CD4-positive, alpha-beta memory T cell (primary cell): ENCODE data around the gene CCDC57. TPM values are rescaled to one million over a fixed set of nuclear protein-coding genes. Genes with fewer than 3 reads are reported as not detected.

ENCODE experiments used
- CTCF ChIA-PET: fragments of 350-600 bp; sonication (Branson Sonifier 250); formaldehyde crosslinking; loops from one replicate; lab custom pipeline; 2021; ENCODE audit warnings: inconsistent platforms; ENCODE audit not compliant: partially characterized antibody; lab: Charles Lee
- POLR2A ChIA-PET: fragments of 350-600 bp; sonication (Branson Sonifier 250); formaldehyde crosslinking; loops from one replicate; lab custom pipeline; 2021; ENCODE audit not compliant: partially characterized antibody; lab: Charles Lee
- DNase-seq, 5 donors: peaks; one replicate each; pipeline versions ENCODE4 v3.0.0 to v3.0.0-alpha.2; 2020 to 2022; ENCODE audit warnings: mixed read lengths in 1 of 5
- H3K27ac ChIP-seq: one replicate; pipeline ENCODE4 v1.7.0; 2013; ENCODE audit warnings: low read depth, low read length
- H3K27me3 ChIP-seq: 2 replicates; pipeline ENCODE4 v1.7.0; 2013; ENCODE audit warnings: mild to moderate bottlenecking, low read length, moderate library complexity; ENCODE audit not compliant: insufficient read depth
- H3K36me3 ChIP-seq: 2 replicates; pipeline ENCODE4 v1.7.0; 2013; ENCODE audit warnings: mild to moderate bottlenecking, low read length, moderate library complexity; ENCODE audit not compliant: insufficient read depth
- H3K4me1 ChIP-seq: 2 replicates; pipeline ENCODE4 v1.7.0; 2013; ENCODE audit warnings: mild to moderate bottlenecking, low read length, moderate library complexity; ENCODE audit not compliant: insufficient read depth
- H3K4me3 ChIP-seq, 2 donors: one replicate each; pipeline ENCODE4 v1.7.0; 2013; ENCODE audit warnings: low read length in 2 of 2, mild to moderate bottlenecking in 1 of 2
- H3K9me3 ChIP-seq, 2 donors: one replicate each; pipeline ENCODE4 v1.7.0; 2013; ENCODE audit warnings: low read length in 2 of 2, control low read depth in 1 of 2; ENCODE audit not compliant: control insufficient read depth in 1 of 2
- H3K27ac Mint-ChIP-seq, 7 donors: one replicate each; pipeline ENCODE4 v1.8.0; 2020 to 2021; ENCODE audit warnings: mixed read lengths in 7 of 7, mild to moderate bottlenecking in 6 of 7, inconsistent platforms in 3 of 7, moderate library complexity in 3 of 7
- H3K27me3 Mint-ChIP-seq, 2 donors: one replicate each; pipeline ENCODE4 v1.8.0; 2020 to 2021; ENCODE audit warnings: mixed read lengths in 2 of 2
- H3K36me3 Mint-ChIP-seq, 2 donors: one replicate each; pipeline ENCODE4 v1.8.0; 2020 to 2021; ENCODE audit warnings: mixed read lengths in 2 of 2, inconsistent platforms in 1 of 2, mild to moderate bottlenecking in 1 of 2
- H3K4me1 Mint-ChIP-seq, 4 donors: one replicate each; pipeline ENCODE4 v1.8.0; 2020 to 2021; ENCODE audit warnings: mixed read lengths in 4 of 4, mild to moderate bottlenecking in 1 of 4
- H3K4me3 Mint-ChIP-seq, 8 donors: one replicate each; pipeline ENCODE4 v1.8.0; 2020 to 2021; ENCODE audit warnings: mixed read lengths in 8 of 8, mild to moderate bottlenecking in 7 of 8, moderate library complexity in 6 of 8, inconsistent platforms in 3 of 8
- H3K9me3 Mint-ChIP-seq, 8 donors: one replicate each; pipeline ENCODE4 v1.8.0; 2020 to 2021; ENCODE audit warnings: mixed read lengths in 8 of 8, mild to moderate bottlenecking in 5 of 8, inconsistent platforms in 3 of 8, moderate library complexity in 1 of 8
- intact Hi-C: fragments of 100-400 bp; cut with micrococcal nuclease; formaldehyde crosslinking; loops from one replicate; pipeline ENCODE4 v1.15.1; 2023
- polyA plus RNA-seq, 2 donors: library from polyadenylated mRNA; unstranded; fragments of 300-500 nt; fragmentation: Illumina TruSeq; gene quantifications; one replicate each; pipeline ENCODE4 v1.2.3, GENCODE V29; 2021
- total RNA-seq, 2 experiments: library from RNA; stranded (reverse); gene quantifications; one replicate each; pipeline ENCODE4 v1.2.3, GENCODE V29; 2021

CCDC57 gene
- total and polyA plus RNA-seq, 4 experiments from 2014 or later: 41.6 to 88.7 (median 62.0) TPM

DNA sequence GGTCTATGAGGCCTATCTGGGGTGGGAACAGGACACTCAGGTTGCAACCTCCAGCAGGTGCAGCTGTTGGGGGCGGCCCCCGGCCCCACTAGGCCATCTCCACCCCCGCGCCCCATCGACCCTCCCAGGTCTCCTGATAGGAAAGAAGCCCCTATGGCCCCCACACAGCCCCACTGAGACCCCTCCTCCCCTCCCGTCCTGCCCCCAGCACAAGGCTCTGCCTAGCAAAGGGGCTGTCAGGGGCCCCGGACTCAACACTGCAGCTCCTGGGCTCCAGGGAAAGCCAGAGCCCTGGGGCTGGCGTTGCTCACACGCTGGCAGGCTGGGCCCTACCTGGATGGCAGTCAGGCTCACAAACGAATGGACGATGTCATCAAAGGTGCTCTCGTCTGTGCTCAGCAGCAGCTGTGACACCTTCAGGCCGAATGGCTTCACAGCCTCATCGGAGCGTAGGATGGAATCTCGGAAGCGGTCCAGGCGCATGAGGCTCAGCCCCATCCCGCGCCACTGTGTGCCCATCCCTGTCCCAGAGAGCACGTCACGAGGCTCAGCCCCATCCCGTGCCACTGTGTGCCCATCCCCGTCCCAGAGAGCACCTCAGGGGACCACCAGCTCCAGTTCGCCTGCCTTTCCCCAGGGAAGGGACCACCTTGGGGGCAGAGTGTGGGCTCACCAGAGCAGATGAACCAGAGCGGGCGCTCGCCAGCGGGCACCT, 121.9 kb downstream of the CCDC57 start:
- H3K36me3 ChIP-seq: peaks cover 52% of the 10 kb centered on the region

DNA sequence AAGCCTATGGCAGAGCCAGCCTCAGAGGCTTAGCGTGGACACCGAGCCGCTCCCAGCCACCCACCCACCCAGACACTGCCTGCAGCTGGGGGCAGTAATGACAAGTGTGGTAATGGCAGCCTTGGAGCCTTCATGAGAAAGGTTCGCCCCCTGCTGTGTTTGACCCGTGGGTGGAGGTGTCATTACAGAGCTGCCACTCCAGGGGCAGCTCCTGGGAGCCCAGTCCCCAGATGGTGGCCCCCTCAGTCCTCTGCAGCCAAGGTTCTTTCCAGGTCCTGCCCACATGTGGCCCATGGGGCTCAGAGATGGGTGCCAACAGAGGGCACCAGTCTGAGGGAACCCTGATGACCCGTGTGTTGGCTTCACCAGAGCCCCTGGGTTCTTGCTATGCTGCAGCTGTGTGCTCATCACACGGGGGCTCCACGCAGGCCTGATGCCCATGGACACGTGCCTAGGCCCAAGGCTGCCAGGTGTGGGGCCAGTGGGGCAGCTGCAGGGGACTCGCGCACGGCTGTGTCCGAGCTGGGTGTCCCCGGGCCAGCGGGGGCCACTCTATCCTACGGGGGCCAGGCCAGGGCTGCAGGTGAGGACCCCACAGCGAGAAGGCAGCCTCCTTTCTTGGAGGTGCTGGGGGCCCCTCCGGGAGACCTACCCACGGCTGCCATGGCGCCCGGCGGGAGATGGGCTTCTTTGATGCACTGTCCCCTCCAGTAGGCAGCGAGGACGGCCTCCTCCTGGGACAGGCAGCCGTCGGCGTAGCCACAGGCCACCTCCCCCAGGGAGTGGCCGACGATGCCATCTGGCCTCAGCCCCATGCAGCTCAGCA, 122.7 kb downstream of the CCDC57 start:
- intact Hi-C loops: no loop called here
- no peaks in the 10 kb centered on the region for H3K27me3 Mint-ChIP-seq
- DNase-seq: no peak
- CTCF ChIA-PET: no interaction called here
- Histone ChIP-seq H3K36me3 (peaks cover 52% of the 10 kb centered on the region), H3K27ac (no peak overlapping the region), H3K27me3 (no peaks in the 10 kb centered on the region), H3K9me3 (no peaks in the 10 kb centered on the region), H3K4me1 (no peaks in the 10 kb centered on the region), H3K4me3 (no peak overlapping the region)
- H3K4me3 Mint-ChIP-seq: no peak overlapping the region
- POLR2A ChIA-PET: interaction anchor here (1.4 kb wide), 2 partner anchors 16 to 23 kb away, joined by 3 to 4 read pairs; no protein-coding TSS in a partner anchor
- no peak overlapping the region for H3K27ac Mint-ChIP-seq
- H3K36me3 Mint-ChIP-seq: peaks cover 3 to 18% of the 10 kb centered on the region in 2 donors
- no peaks in the 10 kb centered on the region for H3K4me1 Mint-ChIP-seq
- H3K9me3 Mint-ChIP-seq: no peaks in the 10 kb centered on the region

More for the DNA sequence above, 121.9 kb downstream of the CCDC57 start:
- Histone ChIP-seq H3K27me3 (no peaks in the 10 kb centered on the region), H3K4me1 (no peaks in the 10 kb centered on the region), H3K27ac (no peak overlapping the region), H3K4me3 (no peak overlapping the region), H3K9me3 (no peaks in the 10 kb centered on the region)
- Mint-ChIP-seq H3K9me3 (no peaks in the 10 kb centered on the region), H3K27ac (no peak overlapping the region), H3K4me1 (no peaks in the 10 kb centered on the region), H3K4me3 (no peak overlapping the region), H3K36me3 (peaks cover 3 to 18% of the 10 kb centered on the region in 2 donors), H3K27me3 (no peaks in the 10 kb centered on the region)
- intact Hi-C loops: no loop called here
- POLR2A ChIA-PET: interaction anchor here (1.4 kb wide), 2 partner anchors 15 to 23 kb away, joined by 3 to 4 read pairs; no protein-coding TSS in a partner anchor
- CTCF ChIA-PET: no interaction called here
- no peak for DNase-seq

GRCh38 chr17:82088838-82089722, 123.6 kb downstream of the CCDC57 start:
- POLR2A ChIA-PET: interaction anchor here (1.4 kb wide), 1 partner anchor 24 kb away, joined by 3 read pairs; no protein-coding TSS in a partner anchor

DNA sequence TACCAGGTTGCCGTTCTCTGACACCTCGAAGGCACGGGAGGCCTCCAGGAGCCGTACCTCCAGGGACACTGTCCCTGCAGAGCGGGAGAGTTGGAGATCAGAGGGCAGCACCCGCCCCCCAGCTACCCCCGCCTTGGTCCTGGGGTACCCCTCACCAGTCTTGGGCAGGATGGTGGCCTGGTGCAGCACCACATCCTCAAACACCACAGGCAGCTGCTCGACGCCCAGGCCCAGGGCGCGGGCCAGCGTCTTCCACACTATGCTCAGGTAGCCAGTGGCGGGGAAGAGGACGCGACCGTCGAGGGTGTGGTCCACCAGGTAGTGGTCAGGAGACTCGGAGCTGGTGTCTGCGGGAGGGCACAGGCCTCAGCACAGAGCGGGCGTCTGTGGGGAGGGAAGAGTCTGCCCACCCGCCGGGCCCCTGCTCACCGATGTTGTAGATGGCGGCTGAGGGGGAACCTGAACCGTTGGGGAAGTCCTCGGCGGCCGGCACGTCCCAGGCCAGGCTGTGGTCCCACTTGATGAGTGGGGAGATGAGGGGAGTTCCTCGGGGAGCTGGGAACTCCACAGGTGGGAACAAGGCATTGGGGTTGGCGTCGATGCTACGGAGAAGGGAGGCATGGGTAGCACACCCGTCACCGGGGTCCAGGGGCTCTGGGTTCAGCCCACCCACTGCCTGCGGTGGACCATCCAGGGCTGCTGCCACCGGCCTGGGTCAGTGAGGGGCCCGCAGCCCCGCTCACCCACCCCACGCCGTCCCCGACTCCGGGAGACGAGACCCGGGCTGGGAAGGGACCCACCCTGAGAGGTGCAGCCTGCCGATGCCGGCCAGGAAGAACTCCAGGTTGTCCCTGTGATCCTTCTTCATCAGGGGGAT, 124.4 kb downstream of the CCDC57 start:
- H3K27ac ChIP-seq: no peak overlapping the region
- peaks cover 57% of the 10 kb centered on the region for H3K36me3 ChIP-seq
- Mint-ChIP-seq H3K27ac (peak overlapping the region in 1 of 7 donors; percentile 42), H3K27me3 (no peaks in the 10 kb centered on the region), H3K4me3 (no peak overlapping the region), H3K36me3 (peaks cover 2 to 23% of the 10 kb centered on the region in 2 donors), H3K9me3 (no peaks in the 10 kb centered on the region), H3K4me1 (no peaks in the 10 kb centered on the region)
- POLR2A ChIA-PET: interaction anchor here (1.6 kb wide), 1 partner anchor 18 kb away, joined by 4 read pairs; no protein-coding TSS in a partner anchor
- no peaks in the 10 kb centered on the region for H3K4me1 ChIP-seq
- DNase-seq: no peak
- H3K9me3 ChIP-seq: no peaks in the 10 kb centered on the region
- H3K4me3 ChIP-seq: no peak overlapping the region
- no peaks in the 10 kb centered on the region for H3K27me3 ChIP-seq
- CTCF ChIA-PET: interaction anchor here (1.2 kb wide), 1 partner anchor 66 kb away, joined by 3 read pairs; no protein-coding TSS in a partner anchor
- intact Hi-C loops: no loop called here

More at GRCh38 chr17:82088838-82089722, 123.6 kb downstream of the CCDC57 start:
- no peaks in the 10 kb centered on the region for H3K27me3 ChIP-seq
- no peak for DNase-seq
- Mint-ChIP-seq H3K4me3 (no peak overlapping the region), H3K27ac (no peak overlapping the region), H3K36me3 (peaks cover 3 to 22% of the 10 kb centered on the region in 2 donors), H3K4me1 (no peaks in the 10 kb centered on the region), H3K9me3 (no peaks in the 10 kb centered on the region), H3K27me3 (no peaks in the 10 kb centered on the region)
- H3K4me3 ChIP-seq: no peak overlapping the region
- peaks cover 53% of the 10 kb centered on the region for H3K36me3 ChIP-seq
- no peaks in the 10 kb centered on the region for H3K4me1 ChIP-seq
- H3K27ac ChIP-seq: no peak overlapping the region
- CTCF ChIA-PET: no interaction called here
- intact Hi-C loops: no loop called here
- H3K9me3 ChIP-seq: no peaks in the 10 kb centered on the region

DNA sequence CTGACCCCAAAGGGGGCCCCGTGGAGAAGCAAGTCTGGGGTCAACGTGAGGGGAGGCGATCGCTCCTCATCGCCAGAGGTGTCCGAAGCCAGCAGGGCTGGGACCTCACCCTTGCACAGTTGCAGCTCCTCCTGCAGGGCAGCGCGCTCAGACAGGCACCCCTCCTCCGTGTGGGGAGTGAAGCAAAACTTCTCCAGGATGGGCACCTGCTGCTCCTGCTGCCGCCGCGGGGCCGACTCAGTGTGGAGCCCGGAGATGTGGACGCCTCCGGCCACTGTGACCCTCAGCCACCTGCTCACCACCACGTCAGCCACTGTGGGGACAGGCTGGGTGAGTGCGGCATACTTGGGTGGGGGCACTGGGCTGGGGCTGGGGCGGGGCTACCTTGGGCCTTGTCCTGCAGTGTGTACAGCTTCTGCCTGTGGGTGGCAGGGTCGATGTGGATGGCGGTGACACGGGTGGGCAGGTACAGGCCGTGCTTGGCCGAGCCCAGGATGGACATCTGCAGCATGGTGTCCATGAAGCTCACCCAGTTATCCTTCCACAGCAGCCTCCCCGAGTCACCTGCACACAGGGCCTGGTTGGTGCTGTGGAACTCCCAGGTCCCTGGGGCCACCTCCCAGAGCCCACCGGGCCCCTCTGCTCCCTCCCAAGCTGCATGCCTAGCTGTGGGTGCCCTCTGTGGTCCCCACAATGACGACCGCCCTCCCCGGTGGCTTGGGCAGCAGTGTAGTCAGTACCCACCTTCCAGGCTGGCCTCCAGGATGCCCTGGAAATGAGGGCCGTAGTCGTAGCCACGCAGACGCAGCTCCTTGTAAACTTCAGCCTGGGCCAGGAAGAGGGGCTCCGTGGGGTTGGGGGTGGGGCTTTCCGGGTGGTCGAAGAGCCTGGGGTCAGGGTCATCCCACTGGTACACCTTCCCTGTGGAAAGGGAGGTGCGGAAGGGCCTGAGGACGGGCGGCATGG, 125.4 kb downstream of the CCDC57 start:
- peaks cover 5 to 24% of the 10 kb centered on the region in 2 donors for H3K36me3 Mint-ChIP-seq
- H3K27me3 Mint-ChIP-seq: no peaks in the 10 kb centered on the region
- DNase-seq: no peak

More for the DNA sequence above, 125.4 kb downstream of the CCDC57 start:
- Histone ChIP-seq H3K36me3 (peaks cover 57% of the 10 kb centered on the region), H3K4me3 (no peak overlapping the region), H3K27ac (no peak overlapping the region), H3K9me3 (no peaks in the 10 kb centered on the region), H3K4me1 (no peaks in the 10 kb centered on the region), H3K27me3 (no peaks in the 10 kb centered on the region)
- ChIA-PET POLR2A (interaction anchor here (1.6 kb wide), 1 partner anchor 19 kb away, joined by 4 read pairs; no protein-coding TSS in a partner anchor), CTCF (interaction anchor here (1.2 kb wide), 1 partner anchor 67 kb away, joined by 3 read pairs; no protein-coding TSS in a partner anchor)
- intact Hi-C loops: no loop called here
- Mint-ChIP-seq H3K9me3 (no peaks in the 10 kb centered on the region), H3K4me3 (no peak overlapping the region), H3K27ac (no peak overlapping the region), H3K4me1 (no peaks in the 10 kb centered on the region)
